Keratinocyte (primary cell): ENCODE measurements around the gene EPHB1.

ENCODE experiments used
- CTCF ChIP-seq, 3 experiments: IDR thresholded peaks in 1 of 3; conservative IDR thresholded peaks in 1 of 3; optimal IDR thresholded peaks in 1 of 3; 2 replicates in 2 of 3; 3 replicates in 1 of 3; pipeline versions ENCODE3 to v1.5.1; 2011; ENCODE audit warnings: low read length in 3 of 3, mild to moderate bottlenecking in 3 of 3, moderate library complexity in 2 of 3, control low read depth in 1 of 3, inconsistent platforms in 1 of 3; ENCODE audit not compliant: insufficient read depth in 2 of 3; ENCODE audit errors: extremely low read depth in 1 of 3
- EZH2 ChIP-seq: IDR thresholded peaks from one replicate; pipeline ENCODE4 v1.6.1; 2012; ENCODE audit warnings: inconsistent platforms, mild to moderate bottlenecking, low read length, moderate library complexity

- TF ChIP-seq EZH2 (no peak), CTCF (optimal IDR thresholded peaks at IDR 0.05 in 1 of 3, IDR thresholded peaks at IDR 0.05 in 1 of 3, conservative IDR thresholded peaks at IDR 0.05 in 1 of 3; ENCODE audit: extremely low read depth in 1 of 3, insufficient read depth in 2 of 3, low read length in 3 of 3) (no peak)
These were observed 55.7 kb downstream of the EPHB1 start for GRCh38 chr3:134850761-134851160.
